NB4 (cell line): ENCODE measurements around the gene SLAIN2.

ENCODE experiments used
- CTCF ChIP-seq: IDR thresholded peaks from one replicate; pipeline ENCODE4 v1.5.1; 2012; ENCODE audit warnings: low read depth, low read length
- MYC ChIP-seq: IDR thresholded peaks from 2 replicates; pipeline ENCODE4 v1.6.1; 2011; ENCODE audit warnings: low read depth, low read length
- POLR2A ChIP-seq: IDR thresholded peaks from 2 replicates; pipeline ENCODE4 v1.6.1; 2011; ENCODE audit warnings: mild to moderate bottlenecking; ENCODE audit not compliant: insufficient read length; ENCODE audit errors: extremely low read depth
- TF ChIP-seq, protein P1 (sequence below): IDR thresholded peaks from 2 replicates; pipeline ENCODE4 v1.6.1; 2011; ENCODE audit warnings: low read depth, low read length

DNA sequence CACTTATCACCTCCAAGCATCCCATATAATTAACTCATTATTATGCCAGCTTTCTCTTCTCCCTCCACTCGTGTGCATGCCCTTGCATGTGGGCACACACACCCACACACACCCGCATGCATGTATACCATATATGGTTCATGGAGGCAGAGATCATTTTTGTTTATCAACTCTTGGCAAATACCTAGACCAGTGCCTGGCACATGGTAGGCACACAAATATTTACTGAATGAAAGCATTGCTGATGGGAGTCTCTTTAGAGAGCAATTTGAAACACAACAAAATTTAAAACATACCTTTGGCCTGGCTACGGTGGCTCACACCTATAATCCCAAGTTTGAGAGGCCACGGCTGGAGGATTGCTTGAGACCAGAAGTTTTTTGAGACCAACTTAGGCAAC, 90.7 kb downstream of the SLAIN2 start:
- TF ChIP-seq CTCF: no peak
- TF ChIP-seq POLR2A: no peak
- no peak for TF ChIP-seq MYC
- TF ChIP-seq, protein P1, sequence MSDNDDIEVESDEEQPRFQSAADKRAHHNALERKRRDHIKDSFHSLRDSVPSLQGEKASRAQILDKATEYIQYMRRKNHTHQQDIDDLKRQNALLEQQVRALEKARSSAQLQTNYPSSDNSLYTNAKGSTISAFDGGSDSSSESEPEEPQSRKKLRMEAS: no peak
